CD4-positive, alpha-beta T cell treated with Interleukin-2 at 100 ng/mL for 4 hours (primary cell): ENCODE measurements around the gene SAMD11.
A peak's percentile ranks its signal among the peaks of the same experiment; 100 is the strongest.

Experiments used
- DNase-seq: peaks from one replicate; pipeline ENCODE4 v3.0.0-alpha.2; 2020; ENCODE audit warnings: low spot score

SAMD11 gene

GRCh38 chr1:917466-918091 lies 6.1 kb upstream of the SAMD11 start:
- DNase-seq = no peak

- no peak for DNase-seq
Observed at GRCh38 chr1:918353-918752, 5.4 kb upstream of the SAMD11 start.

DNA sequence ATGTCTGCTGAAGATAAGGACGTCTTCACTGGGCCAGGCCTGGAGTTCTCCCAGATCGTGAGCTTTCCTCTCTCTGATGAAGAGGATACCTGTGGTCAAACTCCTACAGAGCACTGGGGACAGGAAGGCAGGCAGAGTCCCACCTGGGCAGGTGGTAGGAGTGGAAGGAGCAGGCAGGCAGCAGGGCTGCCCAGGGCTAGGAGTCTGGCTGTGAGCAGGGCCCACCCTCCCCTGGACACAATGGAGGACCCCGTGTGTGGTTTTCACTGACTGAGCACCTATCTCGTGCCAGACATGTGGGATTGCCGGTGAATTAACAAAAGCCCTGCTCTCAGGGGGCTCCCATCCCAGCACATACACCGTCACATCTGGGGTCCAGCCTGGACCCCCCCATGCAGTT lies 4.9 kb upstream of the SAMD11 start:
- DNase-seq = no peak

- DNase-seq = no peak
Observed at GRCh38 chr1:919271-919872, 4.4 kb upstream of the SAMD11 start.

DNA sequence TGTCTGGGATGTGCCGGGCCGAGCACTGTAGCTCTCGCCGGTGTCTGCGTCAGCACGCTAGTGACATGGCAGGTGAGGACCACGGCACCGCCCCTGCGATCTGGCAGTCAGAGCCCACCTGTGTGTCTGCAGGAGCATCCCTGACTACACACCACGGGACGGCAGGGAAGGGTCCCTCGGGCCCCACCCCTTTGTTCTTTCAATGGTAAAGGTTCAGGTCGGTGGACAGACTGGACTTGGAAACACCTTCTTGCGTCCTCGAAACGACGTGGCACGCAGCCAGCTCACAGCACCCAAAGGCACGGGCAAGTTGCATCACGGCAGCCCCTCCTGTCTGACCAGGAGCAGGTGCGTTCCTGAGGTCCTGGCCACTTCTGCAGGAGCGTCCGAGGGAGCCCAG lies 3.7 kb upstream of the SAMD11 start:
- DNase-seq = no peak

- DNase-seq = no peak
Observed at GRCh38 chr1:920521-920920, 3.2 kb upstream of the SAMD11 start.

GRCh38 chr1:921011-921837 lies 2.5 kb upstream of the SAMD11 start:
- peak; percentile 22 for DNase-seq

- DNase-seq = no peak
Observed at GRCh38 chr1:923991-924655, 400 bp downstream of the SAMD11 start.

GRCh38 chr1:924656-925560 lies 1.2 kb downstream of the SAMD11 start:
- no peak for DNase-seq

GRCh38 chr1:925561-926421 lies 2.1 kb downstream of the SAMD11 start:
- no peak for DNase-seq

DNA sequence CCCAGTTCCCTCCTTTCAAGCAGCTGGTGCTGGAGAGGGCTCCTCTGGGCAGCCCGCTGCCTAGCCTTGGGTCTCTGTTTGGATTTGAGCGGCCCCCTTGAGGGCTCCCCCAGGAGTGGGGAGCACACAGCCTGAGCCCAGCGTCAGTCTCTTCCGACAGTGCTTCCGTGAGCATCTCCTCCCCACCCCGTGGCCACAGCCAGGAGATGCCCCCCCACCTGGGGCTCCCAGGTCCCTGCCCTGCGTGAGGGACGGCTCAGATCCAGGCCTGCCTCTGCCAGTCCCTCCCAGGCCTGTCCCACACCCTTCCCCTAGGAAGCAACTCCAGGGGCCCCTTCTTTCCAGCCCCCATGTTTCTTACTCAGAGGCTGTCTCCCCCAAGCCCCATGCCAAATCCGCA lies 3.5 kb downstream of the SAMD11 start:
- DNase-seq = no peak

DNA sequence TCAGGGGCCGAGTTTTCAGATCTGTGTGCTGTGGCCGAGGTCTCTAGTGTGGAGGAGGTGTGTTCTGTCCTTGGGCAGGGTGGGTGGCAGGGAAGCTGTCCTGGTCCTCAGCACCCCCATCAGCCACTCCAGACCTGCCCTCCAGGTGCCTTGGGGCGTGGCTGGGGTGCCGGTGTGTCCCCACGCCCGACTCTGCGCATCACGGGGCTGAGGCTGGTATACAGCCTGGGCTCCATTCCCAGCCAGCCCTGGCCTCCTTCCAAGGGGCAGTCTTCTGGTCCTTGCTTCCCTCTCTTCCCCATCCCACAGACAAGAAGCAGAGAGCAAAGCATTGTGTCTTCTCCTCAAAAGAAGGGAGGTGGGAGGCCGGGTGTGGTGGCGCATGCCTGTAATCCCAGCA lies 4.0 kb downstream of the SAMD11 start:
- DNase-seq = no peak

- no peak for DNase-seq
Observed at GRCh38 chr1:928825-929661, 5.3 kb downstream of the SAMD11 start.

DNA sequence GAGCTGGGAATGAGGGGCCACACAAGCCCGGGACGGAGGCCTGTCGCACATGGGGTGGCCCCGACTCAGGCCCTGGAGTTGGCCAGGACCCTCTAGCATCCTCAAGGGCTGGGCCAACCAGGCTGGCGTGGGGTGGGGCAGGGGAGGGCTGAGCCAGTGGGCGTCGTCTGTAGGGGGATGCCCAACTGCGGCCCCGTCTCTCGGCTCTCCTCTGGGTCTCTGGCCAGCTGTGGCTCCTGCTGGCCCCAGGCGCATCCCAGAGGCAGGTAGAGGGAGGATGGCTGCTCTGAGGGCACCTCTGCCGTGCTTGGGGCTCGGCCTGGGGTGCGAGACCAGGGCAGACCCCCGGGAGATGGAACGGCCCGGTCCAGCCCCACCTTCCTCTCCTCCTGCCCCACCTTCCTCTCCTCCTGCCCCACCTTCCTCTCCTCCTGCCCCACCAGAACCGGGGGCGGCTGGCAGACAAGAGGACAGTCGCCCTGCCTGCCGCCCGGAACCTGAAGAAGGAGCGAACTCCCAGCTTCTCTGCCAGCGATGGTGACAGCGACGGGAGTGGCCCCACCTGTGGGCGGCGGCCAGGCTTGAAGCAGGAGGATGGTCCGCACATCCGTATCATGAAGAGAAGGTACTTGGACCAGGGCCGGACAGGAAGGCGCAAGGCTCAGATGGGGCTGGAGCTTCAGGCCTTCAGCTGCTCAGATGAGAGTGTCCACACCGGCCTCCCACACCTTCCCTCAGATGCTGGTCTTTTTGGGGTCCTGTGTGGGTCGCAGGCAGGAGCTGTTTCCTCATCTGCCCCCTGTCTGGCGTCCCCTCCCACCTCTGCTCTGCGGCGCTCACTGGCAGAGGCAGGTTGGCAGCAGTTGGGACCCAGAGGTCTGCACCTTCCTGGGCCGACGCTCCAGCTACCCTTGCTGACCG lies 6.2 kb downstream of the SAMD11 start:
- DNase-seq = no peak

GRCh38 chr1:930633-931138 lies 7.0 kb downstream of the SAMD11 start:
- DNase-seq = no peak

GRCh38 chr1:931380-932172 lies 7.9 kb downstream of the SAMD11 start:
- no peak for DNase-seq

DNA sequence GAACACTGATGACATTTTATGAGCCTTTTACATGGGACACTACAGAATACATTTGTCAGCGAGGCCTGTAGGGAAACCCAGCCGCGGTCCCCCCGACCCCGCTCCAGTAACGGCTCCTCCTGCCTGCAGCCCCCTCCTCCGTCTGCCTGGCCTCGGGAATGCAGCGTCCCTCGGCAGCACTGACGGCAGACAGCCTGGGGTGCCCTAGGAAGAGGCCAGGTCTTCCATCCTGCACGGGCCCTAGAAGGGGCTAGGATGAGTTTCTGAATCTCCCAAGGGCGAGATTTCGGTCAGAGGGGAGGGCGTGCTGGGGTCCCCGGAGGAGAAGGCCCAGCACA lies 8.4 kb downstream of the SAMD11 start:
- no peak for DNase-seq
